GM12892 (cell line): ENCODE data around the gene PIP4K2A.

Experiments used
- POLR2A ChIP-seq: IDR thresholded peaks from 2 replicates; pipeline ENCODE4 v1.6.1; 2011; ENCODE audit warnings: low read depth, low read length, control low read depth
- POLR2AphosphoS5 ChIP-seq: IDR thresholded peaks from 2 replicates; pipeline ENCODE4 v1.6.1; 2011; ENCODE audit warnings: low read depth, low read length, control low read depth
- TAF1 ChIP-seq: IDR thresholded peaks from 2 replicates; pipeline ENCODE4 v1.6.1; 2011; ENCODE audit warnings: low read depth, mild to moderate bottlenecking, control low read depth, low read length, borderline replicate concordance

GRCh38 chr10:22684699-22685098 is 29.7 kb downstream of the PIP4K2A start:
- TF ChIP-seq POLR2AphosphoS5 (no peak), POLR2A (no peak), TAF1 (no peak)
